GM12878 (cell line): ENCODE data around the gene MXRA7. TPM values are rescaled to one million over a fixed set of nuclear protein-coding genes. Genes with fewer than 3 reads are reported as not detected.
A peak's percentile ranks its signal among the peaks of the same experiment; 100 is the strongest.

Experiments
- BHLHE40 ChIP-seq, 2 experiments: fragments of 450-650 bp in 1 of 2; IDR thresholded peaks; 2 replicates each; pipeline ENCODE4 v1.6.1; 2011 to 2017; ENCODE audit warnings: low read depth in 2 of 2, borderline replicate concordance in 1 of 2, improper control_type of control experiment in 1 of 2, low read length in 1 of 2, mild to moderate bottlenecking in 1 of 2
- GATAD2B ChIP-seq: fragments of 450-650 bp; conservative IDR thresholded peaks from 2 replicates; pipeline ENCODE4 v1.6.1; 2017; ENCODE audit warnings: low read depth, mild to moderate bottlenecking, moderate library complexity
- HDAC2 ChIP-seq: fragments of 200-600 bp; sonication (generic); IDR thresholded peaks from 2 replicates; pipeline ENCODE4 v1.6.1; 2017
- MEF2A ChIP-seq: IDR thresholded peaks from 2 replicates; pipeline ENCODE4 v1.6.1; 2011; ENCODE audit warnings: low read depth, mild to moderate bottlenecking, low read length, moderate library complexity; ENCODE audit not compliant: insufficient read depth
- PKNOX1 ChIP-seq: fragments of 450-650 bp; IDR thresholded peaks from 2 replicates; pipeline ENCODE4 v1.6.1; 2016; ENCODE audit warnings: mild to moderate bottlenecking
- SPI1 ChIP-seq: IDR thresholded peaks from 2 replicates; pipeline ENCODE4 v1.6.1; 2011; ENCODE audit warnings: low read depth, mild to moderate bottlenecking, low read length, moderate library complexity, borderline replicate concordance; ENCODE audit not compliant: insufficient read depth
- SREBF2 ChIP-seq: IDR thresholded peaks from 2 replicates; pipeline ENCODE4 v1.6.1; 2012; ENCODE audit warnings: mild to moderate bottlenecking, low read length
- SUPT20H ChIP-seq: IDR thresholded peaks from 2 replicates; pipeline ENCODE4 v1.6.1; 2011; ENCODE audit warnings: low read depth, mild to moderate bottlenecking, low read length, moderate library complexity, borderline replicate concordance; ENCODE audit not compliant: control insufficient read depth
- ZBED1 ChIP-seq: IDR thresholded peaks from 2 replicates; pipeline ENCODE4 v1.6.1; 2016; ENCODE audit warnings: borderline replicate concordance
- ZBTB4 ChIP-seq: fragments of 450-650 bp; formaldehyde crosslinking; IDR thresholded peaks from 2 replicates; pipeline ENCODE4 v1.4.0; 2022; ENCODE audit warnings: mild to moderate bottlenecking, moderate library complexity
- polyA plus RNA-seq, 11 experiments: library from polyadenylated mRNA; depleted of rRNA in 4 of 11; unstranded in 6 of 11; stranded (reverse) in 5 of 11; fragments of >200 nt; fragmentation: Nextera tagmentation in 4 of 11; fragmentation: Illumina TruSeq in 1 of 11; extraction: Ambion mirVana in 4 of 11; extraction: Trizol in 1 of 11; gene quantifications; 1 replicate in 1 of 11; 2 replicates in 10 of 11; pipeline versions ENCODE4 v1.2.1 to v1.2.3, GENCODE V29; 2011 to 2016; ENCODE audit warnings: inconsistent platforms in 2 of 11, missing spikeins in 2 of 11, low read depth in 1 of 11
- total RNA-seq, 4 experiments: library from RNA; depleted of rRNA in 3 of 4; stranded (reverse); fragments of >200 nt in 3 of 4; fragmentation: Illumina TruSeq in 1 of 4; extraction: Trizol in 1 of 4; gene quantifications; 2 replicates each; pipeline versions ENCODE4 v1.2.1 to v1.2.3, GENCODE V29; 2013 to 2021
- TF ChIP-seq, protein P1 (sequence below): fragments of 450-650 bp; IDR thresholded peaks from 2 replicates; pipeline ENCODE4 v1.6.1; 2014; ENCODE audit warnings: mild to moderate bottlenecking
- TF ChIP-seq, protein P2 (sequence below): fragments of 450-650 bp; IDR thresholded peaks from 2 replicates; pipeline ENCODE4 v1.6.1; 2016; ENCODE audit warnings: mild to moderate bottlenecking
- TF ChIP-seq, protein P3 (sequence below): fragments of 450-650 bp; IDR thresholded peaks from 2 replicates; pipeline ENCODE4 v1.6.1; 2017; ENCODE audit warnings: mild to moderate bottlenecking, moderate library complexity
- TF ChIP-seq, protein P4 (sequence below): IDR thresholded peaks from 2 replicates; pipeline ENCODE4 v1.6.1; 2011; ENCODE audit warnings: mild to moderate bottlenecking, low read depth, low read length, moderate library complexity; ENCODE audit not compliant: insufficient replicate concordance

The MXRA7 gene
- total and polyA plus RNA-seq, 10 of the 15 experiments (the other 5 are each of a cell fraction or from before 2014, with no cell fraction given) = 0.03 to 2.0 (median 0.33) TPM

GRCh38 chr17:76737676-76738467 lies 27.1 kb upstream of the MXRA7 start, which contains the start of gene MFSD11 (continued):
- TF ChIP-seq, protein P1, sequence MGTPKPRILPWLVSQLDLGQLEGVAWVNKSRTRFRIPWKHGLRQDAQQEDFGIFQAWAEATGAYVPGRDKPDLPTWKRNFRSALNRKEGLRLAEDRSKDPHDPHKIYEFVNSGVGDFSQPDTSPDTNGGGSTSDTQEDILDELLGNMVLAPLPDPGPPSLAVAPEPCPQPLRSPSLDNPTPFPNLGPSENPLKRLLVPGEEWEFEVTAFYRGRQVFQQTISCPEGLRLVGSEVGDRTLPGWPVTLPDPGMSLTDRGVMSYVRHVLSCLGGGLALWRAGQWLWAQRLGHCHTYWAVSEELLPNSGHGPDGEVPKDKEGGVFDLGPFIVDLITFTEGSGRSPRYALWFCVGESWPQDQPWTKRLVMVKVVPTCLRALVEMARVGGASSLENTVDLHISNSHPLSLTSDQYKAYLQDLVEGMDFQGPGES = no peak
- TF ChIP-seq GATAD2B (0 out of 2 replicates have a peak, but pooled peaks have one; percentile 52), SREBF2 (no peak), PKNOX1 (peak; percentile 70), MEF2A (0 out of 2 replicates have a peak, but pooled peaks have one; percentile 23), ZBED1 (peak; percentile 1; the same call in 1 of the 2 replicates), SPI1 (no peak; the same call in 1 of the 2 replicates), SUPT20H (no peak), ZBTB4 (CRISPR knock-in tag) (no peak), BHLHE40 (IDR thresholded peaks at IDR 0.05; ENCODE audit: borderline replicate concordance in 1 of 2, low read depth in 2 of 2, low read length in 1 of 2) (peak; percentile 95 to 99), HDAC2 (no peak)
- TF ChIP-seq, protein P2, sequence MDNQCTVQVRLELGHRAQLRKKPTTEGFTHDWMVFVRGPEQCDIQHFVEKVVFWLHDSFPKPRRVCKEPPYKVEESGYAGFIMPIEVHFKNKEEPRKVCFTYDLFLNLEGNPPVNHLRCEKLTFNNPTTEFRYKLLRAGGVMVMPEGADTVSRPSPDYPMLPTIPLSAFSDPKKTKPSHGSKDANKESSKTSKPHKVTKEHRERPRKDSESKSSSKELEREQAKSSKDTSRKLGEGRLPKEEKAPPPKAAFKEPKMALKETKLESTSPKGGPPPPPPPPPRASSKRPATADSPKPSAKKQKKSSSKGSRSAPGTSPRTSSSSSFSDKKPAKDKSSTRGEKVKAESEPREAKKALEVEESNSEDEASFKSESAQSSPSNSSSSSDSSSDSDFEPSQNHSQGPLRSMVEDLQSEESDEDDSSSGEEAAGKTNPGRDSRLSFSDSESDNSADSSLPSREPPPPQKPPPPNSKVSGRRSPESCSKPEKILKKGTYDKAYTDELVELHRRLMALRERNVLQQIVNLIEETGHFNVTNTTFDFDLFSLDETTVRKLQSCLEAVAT = peak; percentile 23; the same call in 1 of the 2 replicates
- TF ChIP-seq, protein P3, sequence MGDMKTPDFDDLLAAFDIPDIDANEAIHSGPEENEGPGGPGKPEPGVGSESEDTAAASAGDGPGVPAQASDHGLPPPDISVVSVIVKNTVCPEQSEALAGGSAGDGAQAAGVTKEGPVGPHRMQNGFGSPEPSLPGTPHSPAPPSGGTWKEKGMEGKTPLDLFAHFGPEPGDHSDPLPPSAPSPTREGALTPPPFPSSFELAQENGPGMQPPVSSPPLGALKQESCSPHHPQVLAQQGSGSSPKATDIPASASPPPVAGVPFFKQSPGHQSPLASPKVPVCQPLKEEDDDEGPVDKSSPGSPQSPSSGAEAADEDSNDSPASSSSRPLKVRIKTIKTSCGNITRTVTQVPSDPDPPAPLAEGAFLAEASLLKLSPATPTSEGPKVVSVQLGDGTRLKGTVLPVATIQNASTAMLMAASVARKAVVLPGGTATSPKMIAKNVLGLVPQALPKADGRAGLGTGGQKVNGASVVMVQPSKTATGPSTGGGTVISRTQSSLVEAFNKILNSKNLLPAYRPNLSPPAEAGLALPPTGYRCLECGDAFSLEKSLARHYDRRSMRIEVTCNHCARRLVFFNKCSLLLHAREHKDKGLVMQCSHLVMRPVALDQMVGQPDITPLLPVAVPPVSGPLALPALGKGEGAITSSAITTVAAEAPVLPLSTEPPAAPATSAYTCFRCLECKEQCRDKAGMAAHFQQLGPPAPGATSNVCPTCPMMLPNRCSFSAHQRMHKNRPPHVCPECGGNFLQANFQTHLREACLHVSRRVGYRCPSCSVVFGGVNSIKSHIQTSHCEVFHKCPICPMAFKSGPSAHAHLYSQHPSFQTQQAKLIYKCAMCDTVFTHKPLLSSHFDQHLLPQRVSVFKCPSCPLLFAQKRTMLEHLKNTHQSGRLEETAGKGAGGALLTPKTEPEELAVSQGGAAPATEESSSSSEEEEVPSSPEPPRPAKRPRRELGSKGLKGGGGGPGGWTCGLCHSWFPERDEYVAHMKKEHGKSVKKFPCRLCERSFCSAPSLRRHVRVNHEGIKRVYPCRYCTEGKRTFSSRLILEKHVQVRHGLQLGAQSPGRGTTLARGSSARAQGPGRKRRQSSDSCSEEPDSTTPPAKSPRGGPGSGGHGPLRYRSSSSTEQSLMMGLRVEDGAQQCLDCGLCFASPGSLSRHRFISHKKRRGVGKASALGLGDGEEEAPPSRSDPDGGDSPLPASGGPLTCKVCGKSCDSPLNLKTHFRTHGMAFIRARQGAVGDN = no peak
- TF ChIP-seq, protein P4, sequence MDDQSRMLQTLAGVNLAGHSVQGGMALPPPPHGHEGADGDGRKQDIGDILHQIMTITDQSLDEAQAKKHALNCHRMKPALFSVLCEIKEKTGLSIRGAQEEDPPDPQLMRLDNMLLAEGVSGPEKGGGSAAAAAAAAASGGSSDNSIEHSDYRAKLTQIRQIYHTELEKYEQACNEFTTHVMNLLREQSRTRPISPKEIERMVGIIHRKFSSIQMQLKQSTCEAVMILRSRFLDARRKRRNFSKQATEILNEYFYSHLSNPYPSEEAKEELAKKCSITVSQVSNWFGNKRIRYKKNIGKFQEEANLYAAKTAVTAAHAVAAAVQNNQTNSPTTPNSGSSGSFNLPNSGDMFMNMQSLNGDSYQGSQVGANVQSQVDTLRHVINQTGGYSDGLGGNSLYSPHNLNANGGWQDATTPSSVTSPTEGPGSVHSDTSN = no peak
